Hepatocyte (in vitro differentiated cells): ENCODE data around the gene GFOD1.

ENCODE experiments used
- CTCF ChIP-seq: fragments of 200-600 bp; sonication (generic); IDR thresholded peaks from 2 replicates; pipeline ENCODE4 v1.5.1; 2016; ENCODE audit warnings: antibody characterized with exemption, mild to moderate bottlenecking; ENCODE audit not compliant: poor library complexity
- EZH2 ChIP-seq: fragments of 200-600 bp; sonication (generic); IDR thresholded peaks from 2 replicates; pipeline ENCODE4 v1.6.1; 2016; ENCODE audit warnings: antibody characterized with exemption, mild to moderate bottlenecking, borderline replicate concordance
- EZH2phosphoT487 ChIP-seq: fragments of 200-600 bp; sonication (generic); IDR thresholded peaks from one replicate; pipeline ENCODE4 v1.6.1; 2018; ENCODE audit warnings: antibody characterized with exemption, mild to moderate bottlenecking, low read depth, moderate library complexity; ENCODE audit not compliant: unreplicated experiment, severe bottlenecking

GRCh38 chr6:13311155-13311554, 176.2 kb downstream of the GFOD1 start:
- TF ChIP-seq CTCF, result no peak
- TF ChIP-seq EZH2, result no peak
- TF ChIP-seq EZH2phosphoT487, result no peak
